HG02981 (cell line): ENCODE data around the gene MAGI1.

Source experiments
- ATAC-seq: cut with Tn5 transposase; IDR thresholded peaks from one replicate; pipeline ENCODE4 v1.9.1; 2021; ENCODE audit warnings: mild to moderate bottlenecking, moderate library complexity; ENCODE audit not compliant: unreplicated experiment

The MAGI1 gene

GRCh38 chr3:65352951-65353350, 685.8 kb downstream of the MAGI1 start:
- no peak for ATAC-seq

GRCh38 chr3:65351753-65352152, 687.0 kb downstream of the MAGI1 start:
- no peak for ATAC-seq

GRCh38 chr3:65350801-65351476, 687.8 kb downstream of the MAGI1 start:
- ATAC-seq = no peak

GRCh38 chr3:65348398-65348995, 690.2 kb downstream of the MAGI1 start:
- ATAC-seq = no peak

GRCh38 chr3:65347166-65347565, 691.6 kb downstream of the MAGI1 start:
- ATAC-seq = no peak

- no peak for ATAC-seq
Observed at GRCh38 chr3:65344846-65345245, 693.9 kb downstream of the MAGI1 start.

GRCh38 chr3:65344444-65344843, 694.3 kb downstream of the MAGI1 start:
- ATAC-seq = no peak

- no peak for ATAC-seq
Observed at GRCh38 chr3:65343736-65344135, 695.0 kb downstream of the MAGI1 start.

GRCh38 chr3:65343026-65343425, 695.7 kb downstream of the MAGI1 start:
- ATAC-seq = no peak

- ATAC-seq = peak; percentile 78
Observed at GRCh38 chr3:65342084-65342683, 696.5 kb downstream of the MAGI1 start.

GRCh38 chr3:65339192-65339740, 699.5 kb downstream of the MAGI1 start:
- no peak for ATAC-seq

GRCh38 chr3:65338571-65338970, 700.1 kb downstream of the MAGI1 start:
- no peak for ATAC-seq

GRCh38 chr3:65335587-65335986, 703.1 kb downstream of the MAGI1 start:
- ATAC-seq = no peak

GRCh38 chr3:65334045-65334665, 704.6 kb downstream of the MAGI1 start:
- ATAC-seq = no peak

GRCh38 chr3:65331730-65332129, 707.0 kb downstream of the MAGI1 start:
- no peak for ATAC-seq

- no peak for ATAC-seq
Observed at GRCh38 chr3:65330072-65330471, 708.6 kb downstream of the MAGI1 start.

GRCh38 chr3:65328148-65328547, 710.6 kb downstream of the MAGI1 start:
- ATAC-seq = no peak

GRCh38 chr3:65326574-65326973, 712.1 kb downstream of the MAGI1 start:
- ATAC-seq = no peak

GRCh38 chr3:65322910-65323309, 715.8 kb downstream of the MAGI1 start:
- ATAC-seq = no peak

- no peak for ATAC-seq
Observed at GRCh38 chr3:65318231-65318630, 720.5 kb downstream of the MAGI1 start.

GRCh38 chr3:65314916-65315315, 723.8 kb downstream of the MAGI1 start:
- ATAC-seq = no peak

- ATAC-seq = no peak
Observed at GRCh38 chr3:65314269-65314668, 724.4 kb downstream of the MAGI1 start.
